Measurements from ENCODE around the gene ISCA2. TPM values are rescaled to one million over a fixed set of nuclear protein-coding genes. Genes with fewer than 3 reads are reported as not detected.

The ISCA2 gene
- total RNA-seq, 1 donor from 2014 or later, result 33.4 TPM

- no peak for DNase-seq (ENCODE audit: extremely low spot score, unreplicated experiment)
- no peak overlapping the region for H3K27ac Mint-ChIP-seq
- no peaks in the 10 kb centered on the region for H3K9me3 Mint-ChIP-seq
- peaks cover 17% of the 10 kb centered on the region for H3K36me3 Mint-ChIP-seq
- no peaks in the 10 kb centered on the region for H3K4me1 Mint-ChIP-seq (ENCODE audit: unreplicated experiment)
- no peaks in the 10 kb centered on the region for H3K27me3 Mint-ChIP-seq
- no peak for TF ChIP-seq CTCF (conservative IDR thresholded peaks at IDR 0.05)
- no peak overlapping the region for H3K4me3 Mint-ChIP-seq
Observed at GRCh38 chr14:74475678-74476077, 17.9 kb upstream of the ISCA2 start.

GRCh38 chr14:74476107-74476506, 17.5 kb upstream of the ISCA2 start:
- no peak for TF ChIP-seq CTCF (conservative IDR thresholded peaks at IDR 0.05)
- Mint-ChIP-seq H3K9me3 (no peaks in the 10 kb centered on the region), H3K4me3 (no peak overlapping the region), H3K4me1 (ENCODE audit: unreplicated experiment) (no peaks in the 10 kb centered on the region), H3K27me3 (no peaks in the 10 kb centered on the region), H3K36me3 (peaks cover 18% of the 10 kb centered on the region), H3K27ac (no peak overlapping the region)
- DNase-seq (ENCODE audit: extremely low spot score, unreplicated experiment), result no peak

GRCh38 chr14:74476607-74477006, 17.0 kb upstream of the ISCA2 start:
- TF ChIP-seq CTCF (conservative IDR thresholded peaks at IDR 0.05), result no peak

GRCh38 chr14:74478996-74479635, 14.4 kb upstream of the ISCA2 start:
- H3K4me3 Mint-ChIP-seq, result no peak overlapping the region
- no peaks in the 10 kb centered on the region for H3K4me1 Mint-ChIP-seq (ENCODE audit: unreplicated experiment)
- peaks cover 13% of the 10 kb centered on the region for H3K36me3 Mint-ChIP-seq
- H3K27ac Mint-ChIP-seq, result no peak overlapping the region
- H3K9me3 Mint-ChIP-seq, result no peaks in the 10 kb centered on the region
- TF ChIP-seq CTCF (conservative IDR thresholded peaks at IDR 0.05), result peak; percentile 82
- no peak for DNase-seq (ENCODE audit: extremely low spot score, unreplicated experiment)
- H3K27me3 Mint-ChIP-seq, result no peaks in the 10 kb centered on the region

More at GRCh38 chr14:74476607-74477006, 17.0 kb upstream of the ISCA2 start:
- DNase-seq (ENCODE audit: extremely low spot score, unreplicated experiment), result no peak
- Mint-ChIP-seq H3K4me3 (no peak overlapping the region), H3K36me3 (peaks cover 18% of the 10 kb centered on the region), H3K4me1 (ENCODE audit: unreplicated experiment) (no peaks in the 10 kb centered on the region), H3K27me3 (no peaks in the 10 kb centered on the region), H3K27ac (no peak overlapping the region), H3K9me3 (no peaks in the 10 kb centered on the region)

- H3K27me3 Mint-ChIP-seq, result no peaks in the 10 kb centered on the region
- no peak overlapping the region for H3K4me3 Mint-ChIP-seq
- H3K9me3 Mint-ChIP-seq, result no peaks in the 10 kb centered on the region
- DNase-seq (ENCODE audit: extremely low spot score, unreplicated experiment), result no peak
- H3K36me3 Mint-ChIP-seq, result peaks cover 13% of the 10 kb centered on the region
- no peaks in the 10 kb centered on the region for H3K4me1 Mint-ChIP-seq (ENCODE audit: unreplicated experiment)
- TF ChIP-seq CTCF (conservative IDR thresholded peaks at IDR 0.05), result no peak
- no peak overlapping the region for H3K27ac Mint-ChIP-seq
Observed at GRCh38 chr14:74480046-74480445, 13.5 kb upstream of the ISCA2 start.

Data from type B pancreatic cell (in vitro differentiated cells).